Fibroblast of the aortic adventitia (primary cell): ENCODE results near the gene GORASP1. TPM values are rescaled to one million over a fixed set of nuclear protein-coding genes. Genes with fewer than 3 reads are reported as not detected.

ENCODE experiments used
- DNase-seq: peaks from one replicate; pipeline ENCODE4 v3.0.0-alpha.2; 2010; ENCODE audit warnings: low read depth
- H3K4me3 ChIP-seq: 2 replicates; pipeline ENCODE4 v1.5.1; 2011; ENCODE audit warnings: low read depth, mild to moderate bottlenecking, control low read depth, low read length, moderate library complexity
- CTCF ChIP-seq: IDR thresholded peaks from 2 replicates; pipeline ENCODE4 v1.5.1; 2011; ENCODE audit warnings: mild to moderate bottlenecking, low read length, control low read depth, inconsistent platforms; ENCODE audit not compliant: insufficient read depth
- total RNA-seq: library from RNA; depleted of rRNA; stranded (reverse); fragments of >200 nt; gene quantifications from 2 replicates; pipeline ENCODE4 v1.2.3, GENCODE V29; 2012; ENCODE audit warnings: low replicate concordance

GORASP1 gene
- total RNA-seq, 1 donor: 24.0 TPM

GRCh38 chr3:39134305-39134704 lies 26.9 kb upstream of the GORASP1 start:
- no peak for DNase-seq
- no peak overlapping the region for H3K4me3 ChIP-seq
- no peak for TF ChIP-seq CTCF

- no peak for DNase-seq
- no peak for TF ChIP-seq CTCF
- no peak overlapping the region for H3K4me3 ChIP-seq
These were observed 26.4 kb upstream of the GORASP1 start for GRCh38 chr3:39133822-39134221.

GRCh38 chr3:39133093-39133490 lies 25.7 kb upstream of the GORASP1 start:
- TF ChIP-seq CTCF: no peak
- no peak overlapping the region for H3K4me3 ChIP-seq
- DNase-seq: no peak

- no peak for TF ChIP-seq CTCF
These were observed 25.0 kb upstream of the GORASP1 start for GRCh38 chr3:39132096-39133092.

GRCh38 chr3:39130693-39131265 lies 23.4 kb upstream of the GORASP1 start:
- no peak for TF ChIP-seq CTCF
- no peak overlapping the region for H3K4me3 ChIP-seq
- no peak for DNase-seq

More at GRCh38 chr3:39132096-39133092, 25.0 kb upstream of the GORASP1 start:
- DNase-seq: no peak
- no peak overlapping the region for H3K4me3 ChIP-seq

GRCh38 chr3:39130026-39130425 lies 22.6 kb upstream of the GORASP1 start:
- no peak for DNase-seq
- H3K4me3 ChIP-seq: no peak overlapping the region
- no peak for TF ChIP-seq CTCF
